ENCODE measurements around the gene ITGB6. TPM values are rescaled to one million over a fixed set of nuclear protein-coding genes. Genes with fewer than 3 reads are reported as not detected.

Gene ITGB6
- total and polyA plus RNA-seq, 2 experiments from 2014 or later = 20.3 to 41.1 TPM

GRCh38 chr2:160061944-160062291, 138.2 kb downstream of the ITGB6 start:
- H3K27me3 ChIP-seq = no peaks in the 10 kb centered on the region
- peak overlapping the region; percentile 82 for H3K4me2 ChIP-seq
- H3K9me2 ChIP-seq (replicated peaks; ENCODE audit: insufficient read depth) = no peaks in the 10 kb centered on the region
- no peaks in the 10 kb centered on the region for H4K20me1 ChIP-seq (ENCODE audit: insufficient read depth, poor library complexity, severe bottlenecking)
- H3K9me3 ChIP-seq (ENCODE audit: low read depth) = no peaks in the 10 kb centered on the region
- peak overlapping the region; percentile 89 for H2AFZ ChIP-seq
- DNase-seq (ENCODE audit: low spot score) = peak; percentile 24
- 8% methylated on average over 18 of the region's 27 CpGs for WGBS (ENCODE audit: low lambda C conversion rate, missing lambda C conversion rate)
- H3K4me1 ChIP-seq (ENCODE audit: insufficient read depth) = peaks cover 12% of the 10 kb centered on the region
- peak overlapping the region; percentile 96 for H3K4me3 ChIP-seq
- H3K79me2 ChIP-seq = peaks cover 8% of the 10 kb centered on the region
- TF ChIP-seq CTCF (IDR thresholded peaks at IDR 0.05; ENCODE audit: poor library complexity) (no peak), EZH2 (IDR thresholded peaks at IDR 0.05; ENCODE audit: borderline replicate concordance) (no peak), EZH2phosphoT487 (IDR thresholded peaks at IDR 0.05; ENCODE audit: low read depth, severe bottlenecking, unreplicated experiment) (no peak)
- H3K36me3 ChIP-seq (replicated peaks; ENCODE audit: insufficient read depth, low read depth) = no peaks in the 10 kb centered on the region
- H3K27ac ChIP-seq = peak overlapping the region; percentile 62

- peak overlapping the region; percentile 89 for H2AFZ ChIP-seq
- H3K4me3 ChIP-seq = peak overlapping the region; percentile 96
- 80% methylated on average over 18 of the region's 18 CpGs for WGBS (ENCODE audit: low lambda C conversion rate, missing lambda C conversion rate)
Measured at GRCh38 chr2:160061533-160061932, 138.5 kb downstream of the ITGB6 start.

GRCh38 chr2:160060297-160060696, 139.8 kb downstream of the ITGB6 start:
- TF ChIP-seq EZH2 (IDR thresholded peaks at IDR 0.05; ENCODE audit: borderline replicate concordance) (no peak), EZH2phosphoT487 (IDR thresholded peaks at IDR 0.05; ENCODE audit: low read depth, severe bottlenecking, unreplicated experiment) (no peak), CTCF (IDR thresholded peaks at IDR 0.05; ENCODE audit: poor library complexity) (no peak)
- no peaks in the 10 kb centered on the region for H3K9me3 ChIP-seq (ENCODE audit: low read depth)
- WGBS (ENCODE audit: low lambda C conversion rate, missing lambda C conversion rate) = 93% methylated on average over 2 of the region's 2 CpGs
- no peaks in the 10 kb centered on the region for H3K36me3 ChIP-seq (replicated peaks; ENCODE audit: insufficient read depth, low read depth)
- H3K27me3 ChIP-seq = no peaks in the 10 kb centered on the region
- H3K4me2 ChIP-seq = no peak overlapping the region
- no peaks in the 10 kb centered on the region for H4K20me1 ChIP-seq (ENCODE audit: insufficient read depth, poor library complexity, severe bottlenecking)
- H3K4me3 ChIP-seq = no peak overlapping the region
- no peak overlapping the region for H3K27ac ChIP-seq
- H3K9me2 ChIP-seq (replicated peaks; ENCODE audit: insufficient read depth) = no peaks in the 10 kb centered on the region
- no peak for DNase-seq (ENCODE audit: low spot score)
- peaks cover 12% of the 10 kb centered on the region for H3K4me1 ChIP-seq (ENCODE audit: insufficient read depth)
- H2AFZ ChIP-seq = no peak overlapping the region
- peaks cover 8% of the 10 kb centered on the region for H3K79me2 ChIP-seq

More at GRCh38 chr2:160061533-160061932, 138.5 kb downstream of the ITGB6 start:
- no peaks in the 10 kb centered on the region for H3K9me3 ChIP-seq (ENCODE audit: low read depth)
- H3K4me1 ChIP-seq (ENCODE audit: insufficient read depth) = peaks cover 12% of the 10 kb centered on the region
- TF ChIP-seq EZH2phosphoT487 (IDR thresholded peaks at IDR 0.05; ENCODE audit: low read depth, severe bottlenecking, unreplicated experiment) (no peak), CTCF (IDR thresholded peaks at IDR 0.05; ENCODE audit: poor library complexity) (no peak), EZH2 (IDR thresholded peaks at IDR 0.05; ENCODE audit: borderline replicate concordance) (no peak)
- peaks cover 8% of the 10 kb centered on the region for H3K79me2 ChIP-seq
- H3K27ac ChIP-seq = no peak overlapping the region
- H3K4me2 ChIP-seq = peak overlapping the region; percentile 82
- H3K27me3 ChIP-seq = no peaks in the 10 kb centered on the region
- no peak for DNase-seq (ENCODE audit: low spot score)
- H3K36me3 ChIP-seq (replicated peaks; ENCODE audit: insufficient read depth, low read depth) = no peaks in the 10 kb centered on the region
- H3K9me2 ChIP-seq (replicated peaks; ENCODE audit: insufficient read depth) = no peaks in the 10 kb centered on the region
- H4K20me1 ChIP-seq (ENCODE audit: insufficient read depth, poor library complexity, severe bottlenecking) = no peaks in the 10 kb centered on the region

- no peaks in the 10 kb centered on the region for H3K9me2 ChIP-seq (replicated peaks; ENCODE audit: insufficient read depth)
- no peaks in the 10 kb centered on the region for H3K36me3 ChIP-seq (replicated peaks; ENCODE audit: insufficient read depth, low read depth)
- no peak for TF ChIP-seq EZH2phosphoT487 (IDR thresholded peaks at IDR 0.05; ENCODE audit: low read depth, severe bottlenecking, unreplicated experiment)
- TF ChIP-seq CTCF (IDR thresholded peaks at IDR 0.05; ENCODE audit: poor library complexity) = no peak
- no peak for TF ChIP-seq EZH2 (IDR thresholded peaks at IDR 0.05; ENCODE audit: borderline replicate concordance)
- H3K27ac ChIP-seq = no peak overlapping the region
- peaks cover 7% of the 10 kb centered on the region for H3K4me1 ChIP-seq (ENCODE audit: insufficient read depth)
- no peak overlapping the region for H3K4me3 ChIP-seq
- H3K79me2 ChIP-seq = peaks cover 8% of the 10 kb centered on the region
- no peaks in the 10 kb centered on the region for H4K20me1 ChIP-seq (ENCODE audit: insufficient read depth, poor library complexity, severe bottlenecking)
- no peaks in the 10 kb centered on the region for H3K9me3 ChIP-seq (ENCODE audit: low read depth)
- no peak overlapping the region for H2AFZ ChIP-seq
- no peak for DNase-seq (ENCODE audit: low spot score)
- 78% methylated on average over 2 of the region's 2 CpGs for WGBS (ENCODE audit: low lambda C conversion rate, missing lambda C conversion rate)
- H3K4me2 ChIP-seq = no peak overlapping the region
- no peaks in the 10 kb centered on the region for H3K27me3 ChIP-seq
Measured at GRCh38 chr2:160057356-160057755, 142.7 kb downstream of the ITGB6 start.
